GM18505 (cell line): Measurements from ENCODE around the gene CUZD1.

Source experiments
- ATAC-seq: cut with Tn5 transposase; IDR thresholded peaks from one replicate; pipeline ENCODE4 v1.9.1; 2021; ENCODE audit not compliant: unreplicated experiment
- POLR2A ChIP-seq: IDR thresholded peaks from 4 replicates; pipeline ENCODE4 v1.6.1; 2011; ENCODE audit warnings: borderline replicate concordance; ENCODE audit not compliant: insufficient read depth, insufficient read length; ENCODE audit errors: extremely low read depth

The CUZD1 gene

DNA sequence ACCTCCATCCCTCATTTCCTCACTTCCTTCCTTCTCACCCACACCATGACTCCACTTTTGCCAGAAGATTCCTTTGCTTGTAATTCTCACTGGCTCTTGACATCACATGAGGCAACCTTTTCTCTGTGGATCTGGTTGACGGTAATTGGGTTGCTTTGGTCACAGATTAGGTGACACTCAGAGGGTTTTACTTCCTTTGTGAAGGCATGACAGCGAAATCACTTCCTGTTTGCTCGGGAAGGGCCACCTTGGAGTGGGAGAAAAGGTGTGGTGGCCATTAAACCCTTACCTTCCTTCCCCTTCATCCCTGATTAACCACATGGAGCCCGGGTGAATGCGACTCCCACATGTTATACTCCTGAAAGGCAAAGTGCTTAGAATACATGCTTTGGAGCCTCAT, 30.2 kb downstream of the CUZD1 start:
- TF ChIP-seq POLR2A, result no peak
- no peak for ATAC-seq

GRCh38 chr10:122814493-122814892, 31.2 kb downstream of the CUZD1 start:
- no peak for ATAC-seq
- no peak for TF ChIP-seq POLR2A

DNA sequence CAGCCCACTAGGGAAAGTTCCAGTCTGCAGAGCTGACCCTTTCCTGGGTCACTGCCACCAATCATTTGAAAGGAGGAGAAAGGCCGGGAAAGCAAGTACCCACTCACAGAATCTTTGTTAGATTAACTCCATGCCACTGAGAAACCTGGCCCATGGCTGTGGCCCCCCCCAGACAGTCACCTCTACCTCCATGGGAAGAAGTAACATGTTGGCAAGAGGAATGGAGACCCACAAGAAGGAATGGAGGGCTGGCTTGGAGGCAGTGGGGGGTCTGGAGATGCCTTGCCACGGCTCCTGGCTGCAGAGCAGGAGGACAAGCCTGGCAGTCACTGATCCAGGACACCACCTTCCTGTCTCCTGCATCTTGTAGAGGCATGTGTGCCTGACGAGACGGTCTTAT, 32.9 kb downstream of the CUZD1 start:
- ATAC-seq, result no peak

GRCh38 chr10:122802282-122802681, 43.4 kb downstream of the CUZD1 start:
- TF ChIP-seq POLR2A, result no peak
- no peak for ATAC-seq

More for the DNA sequence above, 32.9 kb downstream of the CUZD1 start:
- no peak for TF ChIP-seq POLR2A

DNA sequence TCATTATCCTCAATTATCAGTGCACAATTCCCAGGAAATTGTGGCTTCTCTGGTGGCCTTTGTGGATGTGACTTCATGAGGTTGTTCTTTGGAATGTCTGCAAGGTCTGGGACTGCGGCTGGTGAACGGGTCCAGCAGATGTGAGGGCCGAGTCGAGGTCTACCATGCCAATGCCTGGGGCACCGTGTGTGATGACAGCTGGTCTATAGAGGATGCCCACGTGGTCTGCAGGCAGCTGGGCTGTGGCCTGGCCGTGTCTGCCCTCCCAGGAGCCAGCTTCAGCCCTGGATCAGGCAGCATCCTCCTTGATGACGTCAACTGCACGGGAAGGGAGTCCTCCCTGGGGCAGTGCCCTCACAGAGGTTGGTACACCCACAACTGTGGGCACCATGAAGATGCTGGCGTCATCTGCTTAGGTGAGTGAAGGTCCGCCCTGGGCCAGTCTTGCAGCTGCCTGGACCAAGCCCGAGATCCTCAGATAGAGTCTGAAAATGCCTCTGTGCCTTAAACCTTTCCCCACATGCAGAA, 46.9 kb downstream of the CUZD1 start:
- TF ChIP-seq POLR2A, result no peak
- ATAC-seq, result no peak

- TF ChIP-seq POLR2A, result no peak
- no peak for ATAC-seq
Measured at GRCh38 chr10:122796796-122797195, 48.9 kb downstream of the CUZD1 start.

DNA sequence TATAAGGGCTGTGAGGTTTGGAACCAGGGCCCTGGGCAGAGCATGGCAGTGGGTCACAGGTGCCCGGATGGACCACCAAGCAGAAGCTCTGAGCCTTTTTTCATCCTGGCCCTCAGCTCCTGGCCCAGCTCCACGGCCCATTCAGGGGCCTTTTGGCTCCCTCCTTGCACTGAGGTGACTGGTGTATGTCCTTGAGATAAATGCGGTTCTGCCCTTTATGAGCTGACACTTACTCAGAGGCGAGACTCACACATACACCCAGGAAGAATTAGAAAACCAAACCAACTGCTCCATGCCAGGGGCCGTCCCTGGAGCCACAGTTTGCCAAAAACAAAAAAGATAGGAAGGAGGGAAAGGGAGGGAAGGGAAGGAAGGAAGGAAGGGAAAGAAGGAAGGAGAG, 49.7 kb downstream of the CUZD1 start:
- TF ChIP-seq POLR2A, result no peak
- ATAC-seq, result no peak

GRCh38 chr10:122786269-122786668, 59.4 kb downstream of the CUZD1 start:
- no peak for TF ChIP-seq POLR2A
- ATAC-seq, result no peak

- no peak for ATAC-seq
- no peak for TF ChIP-seq POLR2A
Measured at GRCh38 chr10:122782911-122783310, 62.7 kb downstream of the CUZD1 start.
